GM21786 (cell line): Measurements from ENCODE around the gene FADS6.
"Not testable (repeated sequence)": the region's sequence is repeated elsewhere in the genome, so short reads cannot be mapped to it uniquely, and the experiment has no call there.

Experiments used
- ATAC-seq: cut with Tn5 transposase; IDR thresholded peaks from one replicate; pipeline ENCODE4 v1.9.1; 2021; ENCODE audit not compliant: unreplicated experiment

FADS6 gene

GRCh38 chr17:74921026-74921681 is 27.7 kb upstream of the FADS6 start:
- no peak for ATAC-seq

DNA sequence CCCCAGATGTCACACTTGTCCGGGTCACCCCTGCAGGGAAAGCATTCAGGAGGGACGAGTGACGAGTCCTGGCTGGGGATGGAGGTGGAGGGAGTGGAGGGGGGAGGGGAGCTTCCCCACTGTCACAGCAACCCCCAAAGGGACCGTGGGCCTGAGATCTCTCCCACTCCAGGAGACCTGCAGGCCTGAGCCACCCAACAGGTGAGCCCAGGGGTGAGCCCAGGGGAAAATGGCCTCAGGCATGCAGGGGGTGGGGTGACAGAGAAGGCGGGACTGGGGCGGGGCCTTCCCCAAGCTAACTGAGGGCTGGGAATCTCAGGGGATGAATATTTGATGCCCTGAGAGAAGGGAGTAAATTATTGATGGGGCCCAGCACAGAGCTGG is 27.2 kb upstream of the FADS6 start:
- ATAC-seq = no peak

GRCh38 chr17:74920306-74920620 is 26.8 kb upstream of the FADS6 start:
- no peak for ATAC-seq

DNA sequence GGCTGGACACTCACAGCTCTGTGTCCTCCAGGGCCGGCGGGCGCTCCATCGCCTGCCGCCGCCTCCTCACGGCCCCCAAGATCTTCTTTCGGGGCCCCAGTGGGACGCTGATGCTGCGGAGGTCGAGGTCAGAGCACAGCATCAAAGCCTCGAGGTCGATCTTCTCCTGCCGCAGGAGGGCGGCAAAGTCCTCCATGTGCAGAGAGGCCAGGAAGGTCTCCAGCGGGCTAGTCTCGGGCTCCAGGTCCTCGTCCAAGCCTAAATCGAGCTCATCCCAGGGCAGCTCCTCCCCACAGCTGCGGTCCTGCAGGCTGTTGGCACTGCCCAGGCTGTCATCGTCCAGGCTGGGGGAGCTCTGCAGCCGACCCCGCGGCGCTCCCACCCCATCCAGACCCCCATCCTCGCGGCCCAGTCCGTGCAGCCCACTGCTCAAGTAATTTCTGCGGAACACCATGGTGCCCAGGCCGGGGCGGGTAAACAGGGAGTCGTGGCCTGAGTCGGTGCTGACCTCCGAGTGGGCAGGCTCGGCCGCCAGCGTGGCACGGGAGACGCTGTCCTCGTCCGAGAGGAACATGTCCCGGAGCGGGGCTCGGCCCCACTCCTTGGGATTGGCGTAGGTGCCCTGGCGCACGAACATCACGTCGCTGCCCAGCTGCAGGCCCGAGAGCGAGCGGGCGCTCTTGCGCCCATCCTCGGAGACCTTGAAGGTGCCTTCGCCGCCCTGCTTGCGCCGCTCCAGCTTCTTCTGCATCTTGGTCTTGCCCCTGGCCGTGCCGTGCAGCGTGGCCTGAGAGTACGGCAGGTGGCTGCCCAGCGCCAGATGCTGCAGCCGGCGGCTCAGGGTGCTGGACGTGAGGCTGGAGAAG is 26.2 kb upstream of the FADS6 start:
- ATAC-seq = no peak

GRCh38 chr17:74918906-74919305 is 25.5 kb upstream of the FADS6 start:
- no peak for ATAC-seq

DNA sequence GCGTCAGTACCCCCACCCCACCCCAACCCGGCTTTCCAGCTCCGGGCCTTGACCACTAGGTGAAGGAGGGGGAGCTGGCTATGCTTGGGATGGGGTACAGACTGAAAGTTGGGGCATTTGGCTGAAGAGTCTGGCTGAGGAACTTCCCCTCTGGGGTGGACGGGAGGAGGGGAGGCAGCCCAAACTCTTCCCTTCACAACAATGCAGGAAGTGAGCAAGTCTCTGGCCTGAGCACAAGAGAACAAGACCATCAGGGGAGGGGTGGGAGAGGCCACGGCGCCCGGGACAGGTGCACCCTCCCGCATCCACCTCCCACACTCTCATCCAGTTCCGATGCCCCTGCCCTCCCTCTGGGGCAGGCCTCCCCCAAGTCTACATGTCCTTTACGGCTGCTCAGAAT is 24.0 kb upstream of the FADS6 start:
- no peak for ATAC-seq

GRCh38 chr17:74916851-74917199 is 23.4 kb upstream of the FADS6 start:
- no peak for ATAC-seq

GRCh38 chr17:74916136-74916850 is 22.9 kb upstream of the FADS6 start:
- ATAC-seq = no peak

DNA sequence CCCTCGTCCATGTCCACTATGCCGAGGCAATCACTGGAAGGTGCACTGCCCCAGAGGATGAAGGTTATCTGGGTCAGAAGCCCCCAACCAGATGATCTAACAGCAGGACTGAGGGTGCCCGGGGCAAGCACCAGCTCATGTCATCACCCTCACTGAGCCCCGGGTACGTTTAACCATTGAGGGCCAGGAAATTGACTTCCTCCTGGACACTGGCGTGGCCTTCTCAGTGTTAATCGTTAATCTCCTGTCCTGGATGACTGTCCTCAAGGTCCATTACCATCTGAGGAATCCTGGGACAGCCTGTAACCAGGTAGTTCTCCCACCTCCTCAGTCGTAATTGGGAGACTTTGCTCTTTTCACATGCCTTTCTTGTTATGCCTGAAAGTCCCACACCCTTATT is 18.0 kb upstream of the FADS6 start:
- ATAC-seq = not testable (repeated sequence)

- ATAC-seq = not testable (repeated sequence)
These were observed 15.7 kb upstream of the FADS6 start for GRCh38 chr17:74909097-74909496.

DNA sequence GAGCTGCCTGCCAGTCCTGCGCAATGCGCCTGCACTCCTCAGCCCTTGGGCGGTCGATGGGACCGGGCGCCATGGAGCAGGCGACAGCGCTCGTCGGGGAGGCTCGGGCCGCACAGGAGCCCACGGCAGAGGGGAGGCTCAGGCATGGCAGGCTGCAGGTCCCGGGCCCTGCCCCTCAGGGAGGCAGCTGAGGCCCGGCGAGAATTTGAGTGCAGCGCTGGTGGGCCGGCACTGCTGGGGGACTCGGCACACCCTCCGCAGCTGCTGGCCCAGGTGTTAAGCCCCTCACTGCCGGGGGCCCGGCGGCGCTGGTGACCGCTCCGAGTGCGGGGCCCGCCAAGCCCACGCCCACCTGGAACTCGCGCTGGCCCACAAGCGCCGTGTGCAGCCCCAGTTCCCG is 13.6 kb upstream of the FADS6 start:
- no peak for ATAC-seq

DNA sequence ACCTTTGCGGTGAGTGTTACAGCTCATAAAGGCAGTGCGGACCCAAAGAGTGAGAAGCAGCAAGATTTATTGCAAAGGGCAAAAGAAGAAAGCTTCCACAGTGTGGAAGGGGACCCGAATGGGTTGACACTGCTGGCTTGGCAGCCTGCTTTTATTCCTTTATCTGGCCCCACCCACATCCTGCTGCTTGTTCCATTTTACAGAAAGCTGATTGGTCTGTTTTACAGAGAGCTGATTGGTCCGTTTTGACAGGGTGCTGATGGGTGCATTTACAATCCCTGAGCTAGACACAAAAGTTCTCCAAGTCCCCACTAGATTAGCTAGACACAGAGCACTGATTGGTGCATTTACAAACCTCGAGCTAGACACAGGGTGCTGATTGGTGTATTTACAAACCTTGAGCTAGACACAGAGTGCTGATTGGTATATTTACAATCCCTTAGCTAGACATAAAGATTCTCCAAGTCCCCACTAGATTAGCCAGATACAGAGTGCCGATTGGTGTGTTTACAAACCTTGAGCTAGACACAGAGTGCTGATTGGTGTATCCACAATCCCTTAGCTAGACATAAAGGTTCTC is 12.9 kb upstream of the FADS6 start:
- not testable (repeated sequence) for ATAC-seq

DNA sequence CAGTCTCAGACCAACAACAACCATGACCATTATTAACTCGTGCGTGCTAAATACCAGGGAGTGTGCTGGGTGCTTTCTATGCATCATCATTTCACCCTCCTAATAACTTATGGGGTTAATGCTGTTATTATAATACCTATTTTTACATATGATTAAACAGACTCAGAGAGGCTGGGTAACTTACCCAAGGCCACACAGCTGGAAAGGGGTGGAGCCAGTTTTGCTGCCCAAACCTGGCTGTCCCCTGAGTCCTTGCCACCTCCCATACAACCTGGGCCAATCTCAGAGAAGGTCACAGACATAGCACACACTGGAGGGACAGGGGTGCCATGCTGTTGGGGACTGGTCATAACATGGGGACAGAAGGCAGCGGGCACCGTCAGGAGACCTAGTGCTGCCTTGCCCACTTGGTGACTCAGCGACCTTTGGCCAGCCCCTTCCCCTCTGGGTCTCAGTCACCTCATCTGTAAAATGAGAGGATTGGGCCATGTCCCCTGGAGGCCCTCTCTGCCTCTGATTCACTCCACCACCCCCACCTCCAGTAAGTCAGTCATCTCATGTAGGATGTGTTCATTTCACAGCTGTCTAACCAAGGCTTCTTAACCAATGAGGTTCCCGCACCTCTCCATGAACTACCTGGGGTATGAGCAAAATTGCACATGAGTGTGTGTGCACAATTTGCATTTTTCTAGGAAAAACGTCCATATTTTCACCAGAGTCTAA is 11.4 kb upstream of the FADS6 start:
- ATAC-seq = no peak

DNA sequence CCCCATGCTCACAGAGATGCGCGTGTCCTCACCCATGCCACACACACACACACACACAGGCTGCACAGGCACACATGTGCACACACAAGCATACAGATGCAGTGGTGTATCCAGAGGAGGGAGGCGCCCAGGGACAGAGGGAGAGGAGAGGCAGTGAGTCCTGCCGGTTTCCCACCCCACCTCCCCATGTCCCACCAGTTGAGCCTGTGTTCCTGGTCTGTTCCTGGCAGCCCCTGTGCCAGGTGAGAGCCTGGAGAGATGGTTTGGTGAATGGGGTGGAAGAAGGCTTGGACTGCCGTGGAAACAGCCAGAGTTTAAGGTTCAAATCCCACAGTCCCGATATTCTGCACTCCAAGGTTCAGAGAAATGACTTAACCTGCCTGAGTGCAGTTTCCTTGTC is 10.2 kb upstream of the FADS6 start:
- ATAC-seq = no peak

- no peak for ATAC-seq
These were observed 9.6 kb upstream of the FADS6 start for GRCh38 chr17:74903034-74903433.

GRCh38 chr17:74901353-74902135 is 8.1 kb upstream of the FADS6 start:
- no peak for ATAC-seq

DNA sequence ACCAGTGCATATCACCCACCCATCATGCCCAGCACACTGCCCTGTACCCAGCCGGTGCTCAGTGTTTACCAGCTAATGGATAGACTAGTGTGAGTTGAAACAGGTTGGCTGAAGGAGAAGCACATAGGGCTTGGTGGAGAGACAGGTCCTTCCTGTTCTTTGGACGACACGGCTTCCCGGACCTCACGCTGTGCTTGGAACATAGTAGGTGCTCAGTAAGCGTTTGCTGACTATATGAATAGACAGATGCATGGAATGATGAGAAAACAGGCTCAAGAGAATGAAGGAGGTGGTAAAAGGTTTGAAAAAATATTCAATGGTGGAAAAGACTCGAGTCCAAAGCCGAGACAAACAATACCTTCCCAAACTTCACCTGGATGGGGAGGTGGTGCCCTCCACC is 6.8 kb upstream of the FADS6 start:
- no peak for ATAC-seq

GRCh38 chr17:74898376-74898946 is 5.0 kb upstream of the FADS6 start:
- ATAC-seq = no peak

- ATAC-seq = no peak
These were observed 671 bp upstream of the FADS6 start for GRCh38 chr17:74893936-74894671.
